GM06990 (cell line): Measurements from ENCODE around the gene PDS5A.

ENCODE experiments used
- DNase-seq: peaks from one replicate; pipeline ENCODE4 v3.0.0-alpha.2; 2011; ENCODE audit not compliant: insufficient read length; ENCODE audit errors: extremely low read depth
- H3K27me3 ChIP-seq: replicated peaks from 2 replicates; pipeline ENCODE4 v1.6.0; 2011; ENCODE audit warnings: low read length; ENCODE audit not compliant: control insufficient read depth, insufficient read depth
- H3K36me3 ChIP-seq: 2 replicates; pipeline ENCODE4 v1.5.1; 2011; ENCODE audit warnings: low read length; ENCODE audit not compliant: control insufficient read depth, insufficient read depth
- H3K4me3 ChIP-seq: replicated peaks from 2 replicates; pipeline ENCODE4 v1.5.1; 2011; ENCODE audit warnings: low read depth, mild to moderate bottlenecking, control low read depth, low read length
- CTCF ChIP-seq: IDR thresholded peaks from 2 replicates; pipeline ENCODE4 v1.5.1; 2011; ENCODE audit warnings: low read length, control low read depth, mild to moderate bottlenecking, inconsistent platforms; ENCODE audit not compliant: insufficient read depth, poor library complexity, severe bottlenecking

PDS5A gene

DNA sequence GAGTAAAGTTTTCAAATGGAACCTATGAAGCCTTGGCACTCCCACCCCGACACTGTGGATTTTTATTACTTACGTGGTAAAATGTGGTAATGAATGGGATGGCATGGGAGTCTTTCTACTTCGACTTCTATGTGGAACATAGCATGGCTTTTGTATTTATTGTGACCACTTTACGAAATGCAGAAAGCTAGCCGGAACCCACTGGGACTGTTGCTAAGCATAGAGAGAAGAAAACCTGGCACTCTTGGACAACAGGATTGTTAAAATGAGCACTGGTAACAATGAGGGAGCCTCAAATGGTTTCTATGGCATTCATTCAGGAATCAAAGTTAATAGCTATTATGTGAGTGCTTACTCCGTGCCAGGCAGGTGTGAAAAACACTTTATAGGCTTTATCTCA, 113.3 kb downstream of the PDS5A start:
- Histone ChIP-seq H3K27me3 (no peaks in the 10 kb centered on the region), H3K4me3 (no peak overlapping the region), H3K36me3 (peaks cover 2% of the 10 kb centered on the region; the same call in 1 of the 2 replicates)
- DNase-seq: no peak
- TF ChIP-seq CTCF: no peak

DNA sequence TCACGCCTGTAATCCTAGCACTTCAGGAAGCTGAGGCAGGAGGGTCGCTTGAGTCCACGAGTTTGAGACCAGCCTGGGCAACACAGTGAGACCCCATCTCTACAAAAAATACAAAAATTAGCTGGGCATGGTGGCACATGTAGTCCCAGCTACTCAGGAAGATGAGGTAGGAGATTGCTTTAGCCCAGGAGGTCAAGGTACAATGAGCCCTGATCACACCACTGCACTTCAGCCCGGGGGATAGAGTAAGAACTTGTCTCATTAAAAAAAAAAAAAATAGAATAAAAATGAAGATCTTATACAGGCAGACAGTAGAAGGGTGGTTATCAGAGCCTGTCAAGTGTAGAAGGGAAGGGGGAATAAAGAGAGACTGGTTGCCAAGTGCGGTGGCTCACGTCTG, 116.9 kb downstream of the PDS5A start:
- no peak for TF ChIP-seq CTCF
- H3K27me3 ChIP-seq: no peaks in the 10 kb centered on the region
- H3K36me3 ChIP-seq: peaks cover 2% of the 10 kb centered on the region
- no peak overlapping the region for H3K4me3 ChIP-seq
- DNase-seq: no peak

DNA sequence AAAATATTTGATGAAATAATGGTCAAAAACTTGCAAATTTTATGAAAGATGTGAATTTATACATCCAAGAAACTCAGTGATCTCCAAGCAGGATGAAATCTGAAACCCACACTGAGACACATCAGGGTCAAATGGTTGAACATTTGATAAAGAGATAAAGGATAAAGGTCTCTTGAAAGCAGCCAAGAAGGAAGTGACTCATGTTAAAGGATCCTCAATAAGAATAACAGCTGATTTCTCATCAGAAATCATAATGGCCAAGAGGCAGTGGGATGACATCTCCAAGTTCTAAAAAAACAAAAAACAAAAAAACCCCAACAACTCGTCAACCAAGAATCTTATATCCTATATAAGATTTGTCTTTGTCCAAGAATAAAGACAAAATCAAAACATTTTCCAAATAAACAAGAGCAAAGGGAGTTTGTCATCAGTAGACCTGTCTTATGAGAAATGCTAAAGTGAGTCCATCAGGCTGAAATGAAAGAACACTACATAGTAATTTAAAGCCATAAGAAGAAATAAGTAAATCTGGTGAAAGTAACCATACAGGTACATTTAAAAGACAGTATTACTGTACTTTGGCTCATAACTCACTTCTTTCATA, 121.7 kb downstream of the PDS5A start:
- TF ChIP-seq CTCF: no peak
- Histone ChIP-seq H3K36me3 (no peaks in the 10 kb centered on the region; the same call in none of the 2 replicates), H3K4me3 (no peak overlapping the region), H3K27me3 (no peaks in the 10 kb centered on the region)
- no peak for DNase-seq

DNA sequence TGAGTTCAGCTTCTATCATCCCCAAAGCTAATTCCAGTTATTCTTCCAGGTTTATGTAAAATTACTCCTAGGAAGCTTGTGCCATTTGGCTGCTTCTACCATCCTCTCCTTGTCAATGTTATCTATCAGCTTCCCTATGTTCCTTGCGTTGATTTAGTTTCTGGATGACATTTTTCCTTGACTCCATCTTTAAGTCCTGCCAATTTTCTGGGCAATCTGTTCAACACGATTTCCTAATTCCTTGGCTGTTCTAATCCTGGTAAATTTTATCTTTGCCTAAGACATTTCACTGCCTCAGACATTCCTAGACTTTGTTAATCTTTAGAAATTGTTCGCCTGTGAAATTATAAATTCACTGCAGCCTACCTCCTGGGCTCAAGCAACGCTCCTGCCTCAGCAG, 125.1 kb downstream of the PDS5A start:
- Histone ChIP-seq H3K36me3 (no peaks in the 10 kb centered on the region; the same call in none of the 2 replicates), H3K27me3 (no peaks in the 10 kb centered on the region), H3K4me3 (no peak overlapping the region)
- TF ChIP-seq CTCF: no peak
- no peak for DNase-seq

GRCh38 chr4:39850727-39851126, 127.0 kb downstream of the PDS5A start:
- Histone ChIP-seq H3K36me3 (no peaks in the 10 kb centered on the region; the same call in 1 of the 2 replicates), H3K4me3 (no peak overlapping the region), H3K27me3 (no peaks in the 10 kb centered on the region)
- TF ChIP-seq CTCF: no peak
- no peak for DNase-seq

DNA sequence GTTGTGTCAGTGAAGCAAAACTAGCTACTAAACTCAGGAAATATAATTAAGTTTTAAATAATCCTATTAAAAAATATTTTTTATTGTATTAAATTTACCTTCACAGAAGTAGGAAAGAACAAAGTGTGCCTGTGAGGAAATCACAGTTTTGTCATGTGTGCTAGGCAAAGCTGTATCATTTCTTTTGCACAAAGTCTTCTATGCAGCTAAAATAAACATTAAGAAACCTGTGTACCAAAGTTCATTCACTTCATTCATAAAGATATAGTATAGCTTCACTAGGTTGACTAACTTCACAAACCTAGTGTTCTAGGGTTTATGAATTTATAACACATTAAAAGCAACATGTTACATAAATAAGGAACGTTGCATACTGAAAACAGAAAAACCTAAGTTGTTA, 131.0 kb downstream of the PDS5A start:
- no peak overlapping the region for H3K4me3 ChIP-seq
- no peaks in the 10 kb centered on the region; the same call in none of the 2 replicates for H3K36me3 ChIP-seq
- no peak for TF ChIP-seq CTCF
- no peak for DNase-seq
- H3K27me3 ChIP-seq: no peaks in the 10 kb centered on the region
